GM23338 (cell line): ENCODE results near the gene PAQR5. TPM values are rescaled to one million over a fixed set of nuclear protein-coding genes. Genes with fewer than 3 reads are reported as not detected.

Experiments used
- ATAC-seq: fragments of 200-7000 bp; cut with Tn5 transposase; 3 replicates; pipeline ENCODE4 v1.9.1; 2020
- DNase-seq: peaks from one replicate; pipeline ENCODE4 v3.0.0-alpha.2; 2015; ENCODE audit warnings: low spot score
- H2AFZ ChIP-seq: fragments of 200-600 bp; sonication (generic); 2 replicates; pipeline ENCODE4 v1.8.0; 2016; ENCODE audit warnings: antibody characterized with exemption, mild to moderate bottlenecking, moderate library complexity
- H3F3A ChIP-seq: fragments of 200-600 bp; sonication (generic); replicated peaks from 2 replicates; pipeline ENCODE4 v1.8.0; 2017; ENCODE audit warnings: antibody characterized with exemption, mixed run types, low read depth
- H3K27ac ChIP-seq: fragments of 200-600 bp; sonication (generic); 2 replicates; pipeline ENCODE4 v1.6.1; 2016; ENCODE audit warnings: low read depth
- H3K27me3 ChIP-seq: fragments of 200-600 bp; sonication (generic); 2 replicates; pipeline ENCODE4 v1.8.0; 2016; ENCODE audit warnings: mild to moderate bottlenecking, mixed run types, moderate library complexity; ENCODE audit not compliant: insufficient read depth
- H3K36me3 ChIP-seq: fragments of 200-600 bp; sonication (generic); 2 replicates; pipeline ENCODE4 v1.8.0; 2016; ENCODE audit warnings: mild to moderate bottlenecking; ENCODE audit not compliant: insufficient read depth
- H3K4me1 ChIP-seq: fragments of 200-600 bp; sonication (generic); 2 replicates; pipeline ENCODE4 v1.8.0; 2016; ENCODE audit warnings: mild to moderate bottlenecking, moderate library complexity; ENCODE audit not compliant: insufficient read depth
- H3K4me2 ChIP-seq: fragments of 200-600 bp; sonication (generic); 2 replicates; pipeline ENCODE4 v1.7.1; 2017; ENCODE audit warnings: mixed run types
- H3K4me3 ChIP-seq: fragments of 200-600 bp; sonication (generic); 2 replicates; pipeline ENCODE4 v1.6.1; 2016; ENCODE audit warnings: mixed run types
- H3K79me2 ChIP-seq: fragments of 200-600 bp; sonication (generic); replicated peaks from 2 replicates; pipeline ENCODE4 v1.8.0; 2017; ENCODE audit warnings: mild to moderate bottlenecking; ENCODE audit not compliant: insufficient read depth
- H3K9me2 ChIP-seq: fragments of 200-600 bp; sonication (generic); 2 replicates; pipeline ENCODE4 v1.8.0; 2017; ENCODE audit not compliant: insufficient read depth
- H4K20me1 ChIP-seq: fragments of 200-600 bp; sonication (generic); replicated peaks from 2 replicates; pipeline ENCODE4 v1.8.0; 2017; ENCODE audit warnings: mild to moderate bottlenecking; ENCODE audit not compliant: insufficient read depth
- H3K27ac Mint-ChIP-seq: 2 replicates; pipeline ENCODE4 v1.8.0; 2020; ENCODE audit warnings: inconsistent platforms, mild to moderate bottlenecking, moderate library complexity, mixed read lengths
- H3K27me3 Mint-ChIP-seq: 3 replicates; pipeline ENCODE4 v1.8.0; 2022; ENCODE audit warnings: low read depth, mild to moderate bottlenecking, moderate library complexity, mixed read lengths, inconsistent platforms; ENCODE audit not compliant: insufficient read depth, poor library complexity
- H3K36me3 Mint-ChIP-seq: 3 replicates; pipeline ENCODE4 v1.8.0; 2021; ENCODE audit warnings: low read depth, mild to moderate bottlenecking, inconsistent platforms, moderate library complexity, mixed read lengths
- H3K4me1 Mint-ChIP-seq: 3 replicates; pipeline ENCODE4 v1.8.0; 2020; ENCODE audit warnings: mild to moderate bottlenecking, inconsistent platforms, mixed read lengths
- H3K4me3 Mint-ChIP-seq: 3 replicates; pipeline ENCODE4 v1.8.0; 2021; ENCODE audit warnings: moderate library complexity, mild to moderate bottlenecking, inconsistent platforms, mixed read lengths
- H3K9me3 Mint-ChIP-seq: 3 replicates; pipeline ENCODE4 v1.8.0; 2020; ENCODE audit warnings: moderate library complexity, mild to moderate bottlenecking, inconsistent platforms, mixed read lengths
- ZNF462 ChIP-seq: fragments of 250-450 bp; sonication (Bioruptor Pico); IDR thresholded peaks from 2 replicates; pipeline ENCODE4 v1.5.0; 2020; ENCODE audit warnings: mild to moderate bottlenecking, moderate library complexity
- polyA plus RNA-seq: library from polyadenylated mRNA; unstranded; fragments of >200 nt; fragmentation: Nextera tagmentation; extraction: Ambion mirVana; gene quantifications from 2 replicates; pipeline ENCODE4 v1.2.1, GENCODE V29; 2016
- total RNA-seq: library from RNA; depleted of rRNA; stranded (reverse); fragments of >200 nt; shearing (Covaris generic); gene quantifications from 2 replicates; pipeline ENCODE4 v1.2.3, GENCODE V29; 2014
- TF ChIP-seq, protein P1 (sequence below), 2 experiments: fragments of 200-600 bp in 1 of 2; sonication (generic) in 1 of 2; conservative IDR thresholded peaks; 2 replicates each; pipeline versions ENCODE4 v1.5.1 to v1.6.1; 2016 to 2017; ENCODE audit warnings: antibody characterized with exemption in 2 of 2, low read depth in 2 of 2, mild to moderate bottlenecking in 2 of 2, moderate library complexity in 1 of 2

Gene PAQR5
- total and polyA plus RNA-seq, 2 experiments from 2014 or later = 8.7 to 14.5 TPM

DNA sequence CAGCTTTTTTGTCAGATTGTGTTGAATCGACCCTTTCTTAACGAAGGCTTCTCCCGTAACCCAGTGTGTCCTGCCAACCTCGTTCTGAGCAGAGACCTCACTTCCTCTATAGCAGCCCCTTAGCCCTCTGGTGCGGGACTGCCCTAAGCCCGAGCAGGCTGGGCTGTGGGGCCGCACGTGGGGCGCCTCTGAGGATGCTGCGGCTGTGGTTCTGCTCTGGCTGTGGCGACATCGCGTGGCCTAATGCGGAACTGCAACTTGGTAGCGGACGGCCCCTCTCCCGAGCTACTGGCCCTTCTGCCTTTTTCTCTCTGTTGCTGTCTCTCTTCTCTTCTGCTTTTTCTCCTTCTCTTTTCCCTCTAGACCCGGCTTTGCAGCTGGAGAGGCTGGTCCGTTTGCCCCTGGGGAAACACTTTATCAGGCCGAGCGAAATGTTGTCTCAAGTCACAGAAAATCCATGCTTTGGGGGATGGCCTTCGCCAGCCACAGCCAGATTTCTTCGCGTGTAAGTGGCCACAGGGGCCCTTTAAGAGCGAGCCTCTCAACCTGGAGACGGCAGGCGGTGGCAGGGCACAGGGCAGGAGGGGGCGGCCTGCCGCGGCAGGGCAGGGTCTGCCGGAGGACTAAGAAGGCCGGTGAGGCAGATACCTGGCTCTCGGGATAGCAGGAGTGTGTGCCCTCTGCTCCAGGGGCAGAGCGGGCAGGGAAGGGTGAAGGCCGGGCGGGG lies 96.0 kb downstream of the PAQR5 start:
- Histone ChIP-seq H3K9me2 (no peaks in the 10 kb centered on the region), H3K27ac (no peak overlapping the region), H3K27me3 (no peaks in the 10 kb centered on the region), H4K20me1 (no peaks in the 10 kb centered on the region), H3K79me2 (no peaks in the 10 kb centered on the region), H3K36me3 (no peaks in the 10 kb centered on the region), H3K4me3 (no peak overlapping the region), H2AFZ (peak overlapping the region; percentile 88; the same call in 1 of the 2 replicates), H3K4me2 (peak overlapping the region; percentile 72; the same call in 1 of the 2 replicates), H3F3A (no peaks in the 10 kb centered on the region), H3K4me1 (peaks cover 12% of the 10 kb centered on the region; the same call in 1 of the 2 replicates)
- ATAC-seq (peak; percentile 98), DNase-seq (peak; percentile 92)
- peaks cover 25% of the 10 kb centered on the region for H3K4me1 Mint-ChIP-seq
- H3K4me3 Mint-ChIP-seq = no peak overlapping the region; the same call in 2 of the 3 replicates
- H3K36me3 Mint-ChIP-seq = peaks cover 3% of the 10 kb centered on the region; the same call in 2 of the 3 replicates
- no peaks in the 10 kb centered on the region; the same call in 2 of the 3 replicates for H3K9me3 Mint-ChIP-seq
- no peak for TF ChIP-seq ZNF462 (CRISPR knock-in tag)
- TF ChIP-seq, protein P1, sequence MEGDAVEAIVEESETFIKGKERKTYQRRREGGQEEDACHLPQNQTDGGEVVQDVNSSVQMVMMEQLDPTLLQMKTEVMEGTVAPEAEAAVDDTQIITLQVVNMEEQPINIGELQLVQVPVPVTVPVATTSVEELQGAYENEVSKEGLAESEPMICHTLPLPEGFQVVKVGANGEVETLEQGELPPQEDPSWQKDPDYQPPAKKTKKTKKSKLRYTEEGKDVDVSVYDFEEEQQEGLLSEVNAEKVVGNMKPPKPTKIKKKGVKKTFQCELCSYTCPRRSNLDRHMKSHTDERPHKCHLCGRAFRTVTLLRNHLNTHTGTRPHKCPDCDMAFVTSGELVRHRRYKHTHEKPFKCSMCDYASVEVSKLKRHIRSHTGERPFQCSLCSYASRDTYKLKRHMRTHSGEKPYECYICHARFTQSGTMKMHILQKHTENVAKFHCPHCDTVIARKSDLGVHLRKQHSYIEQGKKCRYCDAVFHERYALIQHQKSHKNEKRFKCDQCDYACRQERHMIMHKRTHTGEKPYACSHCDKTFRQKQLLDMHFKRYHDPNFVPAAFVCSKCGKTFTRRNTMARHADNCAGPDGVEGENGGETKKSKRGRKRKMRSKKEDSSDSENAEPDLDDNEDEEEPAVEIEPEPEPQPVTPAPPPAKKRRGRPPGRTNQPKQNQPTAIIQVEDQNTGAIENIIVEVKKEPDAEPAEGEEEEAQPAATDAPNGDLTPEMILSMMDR (conservative IDR thresholded peaks at IDR 0.05; ENCODE audit: low read depth in 2 of 2) = peak; percentile 89 to 95
- no peak overlapping the region for H3K27ac Mint-ChIP-seq
- H3K27me3 Mint-ChIP-seq = peaks cover 12% of the 10 kb centered on the region
